ENCODE measurements around the gene PODXL2. TPM values are rescaled to one million over a fixed set of nuclear protein-coding genes. Genes with fewer than 3 reads are reported as not detected.

PODXL2 gene
- total RNA-seq, 1 donor from 2014 or later: 3.9 TPM

- Mint-ChIP-seq H3K4me3 (ENCODE audit: low read depth) (peak overlapping the region; percentile 93), H3K27ac (peak overlapping the region; percentile 97), H3K27me3 (ENCODE audit: low read depth) (no peaks in the 10 kb centered on the region), H3K9me3 (no peaks in the 10 kb centered on the region), H3K4me1 (ENCODE audit: low read depth) (peaks cover 13% of the 10 kb centered on the region), H3K36me3 (ENCODE audit: low read depth) (no peaks in the 10 kb centered on the region)
- intact Hi-C loops (cut with micrococcal nuclease): loop anchor here (2.0 to 5.0 kb wide), 2 partner anchors 73 to 381 kb away; partner anchors contain the start of genes MCM2 and SEC61A1
- no peak for DNase-seq (ENCODE audit: low spot score)
Observed at GRCh38 chr3:127671523-127672428, 42.8 kb downstream of the PODXL2 start.

GRCh38 chr3:127672429-127673190, 43.6 kb downstream of the PODXL2 start, which contains the start of gene ABTB1:
ABTB1 (plus strand) TSS chr3:127672952; CDS start chr3:127673026, 74 bp downstream.
- no peaks in the 10 kb centered on the region for H3K36me3 Mint-ChIP-seq (ENCODE audit: low read depth)
- H3K9me3 Mint-ChIP-seq: no peaks in the 10 kb centered on the region
- peak within 1 kb of the TSS; percentile 97 for H3K27ac Mint-ChIP-seq
- DNase-seq (ENCODE audit: low spot score): peak; percentile 84
- peak within 1 kb of the TSS; percentile 93 for H3K4me3 Mint-ChIP-seq (ENCODE audit: low read depth)
- intact Hi-C loops (cut with micrococcal nuclease): loop anchor here (2.0 to 5.0 kb wide), 2 partner anchors 74 to 380 kb away; partner anchors contain the start of genes MCM2 and SEC61A1
- H3K27me3 Mint-ChIP-seq (ENCODE audit: low read depth): no peaks in the 10 kb centered on the region
- H3K4me1 Mint-ChIP-seq (ENCODE audit: low read depth): peaks cover 13% of the 10 kb centered on the region

GRCh38 chr3:127673191-127674100, 44.5 kb downstream of the PODXL2 start:
- H3K9me3 Mint-ChIP-seq: no peaks in the 10 kb centered on the region
- H3K4me1 Mint-ChIP-seq (ENCODE audit: low read depth): peaks cover 13% of the 10 kb centered on the region
- H3K4me3 Mint-ChIP-seq (ENCODE audit: low read depth): peak overlapping the region; percentile 84
- no peaks in the 10 kb centered on the region for H3K27me3 Mint-ChIP-seq (ENCODE audit: low read depth)
- peak; percentile 54 for DNase-seq (ENCODE audit: low spot score)
- H3K36me3 Mint-ChIP-seq (ENCODE audit: low read depth): no peaks in the 10 kb centered on the region
- H3K27ac Mint-ChIP-seq: peak overlapping the region; percentile 72
- intact Hi-C loops (cut with micrococcal nuclease): loop anchor here (2.0 to 5.0 kb wide), 2 partner anchors 75 to 379 kb away; partner anchors contain the start of genes MCM2 and SEC61A1

GRCh38 chr3:127674101-127674721, 45.2 kb downstream of the PODXL2 start:
- Mint-ChIP-seq H3K9me3 (no peaks in the 10 kb centered on the region), H3K4me3 (ENCODE audit: low read depth) (peak overlapping the region; percentile 84), H3K27me3 (ENCODE audit: low read depth) (no peaks in the 10 kb centered on the region), H3K36me3 (ENCODE audit: low read depth) (no peaks in the 10 kb centered on the region), H3K27ac (no peak overlapping the region), H3K4me1 (ENCODE audit: low read depth) (peaks cover 13% of the 10 kb centered on the region)
- no peak for DNase-seq (ENCODE audit: low spot score)
- intact Hi-C loops (cut with micrococcal nuclease): loop anchor here (5.0 kb wide), 1 partner anchor 378 kb away; the partner anchor contains the start of gene SEC61A1

- Mint-ChIP-seq H3K27ac (no peak overlapping the region), H3K4me3 (ENCODE audit: low read depth) (peak overlapping the region; percentile 43), H3K27me3 (ENCODE audit: low read depth) (no peaks in the 10 kb centered on the region), H3K4me1 (ENCODE audit: low read depth) (peaks cover 13% of the 10 kb centered on the region), H3K9me3 (no peaks in the 10 kb centered on the region), H3K36me3 (ENCODE audit: low read depth) (no peaks in the 10 kb centered on the region)
- intact Hi-C loops (cut with micrococcal nuclease): loop anchor here (5.0 kb wide), 1 partner anchor 378 kb away; the partner anchor contains the start of gene SEC61A1
- DNase-seq (ENCODE audit: low spot score): no peak
Observed at GRCh38 chr3:127674790-127675189, 45.8 kb downstream of the PODXL2 start.

- intact Hi-C loops (cut with micrococcal nuclease): no loop called here
- Mint-ChIP-seq H3K9me3 (no peaks in the 10 kb centered on the region), H3K27ac (no peak overlapping the region), H3K4me1 (ENCODE audit: low read depth) (peaks cover 13% of the 10 kb centered on the region), H3K27me3 (ENCODE audit: low read depth) (no peaks in the 10 kb centered on the region), H3K4me3 (ENCODE audit: low read depth) (peak overlapping the region; percentile 26), H3K36me3 (ENCODE audit: low read depth) (no peaks in the 10 kb centered on the region)
- no peak for DNase-seq (ENCODE audit: low spot score)
Observed at GRCh38 chr3:127675651-127676391, 46.8 kb downstream of the PODXL2 start.

GRCh38 chr3:127676456-127676855, 47.5 kb downstream of the PODXL2 start:
- no peaks in the 10 kb centered on the region for H3K36me3 Mint-ChIP-seq (ENCODE audit: low read depth)
- no peaks in the 10 kb centered on the region for H3K27me3 Mint-ChIP-seq (ENCODE audit: low read depth)
- peaks cover 11% of the 10 kb centered on the region for H3K4me1 Mint-ChIP-seq (ENCODE audit: low read depth)
- intact Hi-C loops (cut with micrococcal nuclease): no loop called here
- H3K4me3 Mint-ChIP-seq (ENCODE audit: low read depth): no peak overlapping the region
- H3K9me3 Mint-ChIP-seq: no peaks in the 10 kb centered on the region
- no peak overlapping the region for H3K27ac Mint-ChIP-seq
- no peak for DNase-seq (ENCODE audit: low spot score)

- intact Hi-C loops (cut with micrococcal nuclease): no loop called here
- DNase-seq (ENCODE audit: low spot score): no peak
- Mint-ChIP-seq H3K27me3 (ENCODE audit: low read depth) (no peaks in the 10 kb centered on the region), H3K36me3 (ENCODE audit: low read depth) (no peaks in the 10 kb centered on the region), H3K4me3 (ENCODE audit: low read depth) (no peak overlapping the region), H3K27ac (no peak overlapping the region), H3K9me3 (no peaks in the 10 kb centered on the region), H3K4me1 (ENCODE audit: low read depth) (peaks cover 9% of the 10 kb centered on the region)
Observed at GRCh38 chr3:127676921-127677351, 48.0 kb downstream of the PODXL2 start.

GRCh38 chr3:127677541-127678314, 48.7 kb downstream of the PODXL2 start:
- Mint-ChIP-seq H3K4me1 (ENCODE audit: low read depth) (peaks cover 9% of the 10 kb centered on the region), H3K27me3 (ENCODE audit: low read depth) (no peaks in the 10 kb centered on the region), H3K36me3 (ENCODE audit: low read depth) (no peaks in the 10 kb centered on the region), H3K4me3 (ENCODE audit: low read depth) (no peak overlapping the region), H3K27ac (no peak overlapping the region), H3K9me3 (no peaks in the 10 kb centered on the region)
- DNase-seq (ENCODE audit: low spot score): no peak
- intact Hi-C loops (cut with micrococcal nuclease): no loop called here

GRCh38 chr3:127678315-127678599, 49.3 kb downstream of the PODXL2 start:
- H3K27me3 Mint-ChIP-seq (ENCODE audit: low read depth): no peaks in the 10 kb centered on the region
- intact Hi-C loops (cut with micrococcal nuclease): no loop called here
- no peaks in the 10 kb centered on the region for H3K36me3 Mint-ChIP-seq (ENCODE audit: low read depth)
- no peaks in the 10 kb centered on the region for H3K9me3 Mint-ChIP-seq
- no peak overlapping the region for H3K27ac Mint-ChIP-seq
- H3K4me1 Mint-ChIP-seq (ENCODE audit: low read depth): peaks cover 9% of the 10 kb centered on the region
- no peak for DNase-seq (ENCODE audit: low spot score)
- no peak overlapping the region for H3K4me3 Mint-ChIP-seq (ENCODE audit: low read depth)
